ENCODE data around the gene SEMA6C. TPM values are rescaled to one million over a fixed set of nuclear protein-coding genes. Genes with fewer than 3 reads are reported as not detected.
A peak's percentile ranks its signal among the peaks of the same experiment; 100 is the strongest.

SEMA6C gene
- total and polyA plus RNA-seq, 2 of the 13 experiments (the other 11 are each of a cell fraction or from before 2014, with no cell fraction given), result 1.4 to 2.9 TPM

DNA sequence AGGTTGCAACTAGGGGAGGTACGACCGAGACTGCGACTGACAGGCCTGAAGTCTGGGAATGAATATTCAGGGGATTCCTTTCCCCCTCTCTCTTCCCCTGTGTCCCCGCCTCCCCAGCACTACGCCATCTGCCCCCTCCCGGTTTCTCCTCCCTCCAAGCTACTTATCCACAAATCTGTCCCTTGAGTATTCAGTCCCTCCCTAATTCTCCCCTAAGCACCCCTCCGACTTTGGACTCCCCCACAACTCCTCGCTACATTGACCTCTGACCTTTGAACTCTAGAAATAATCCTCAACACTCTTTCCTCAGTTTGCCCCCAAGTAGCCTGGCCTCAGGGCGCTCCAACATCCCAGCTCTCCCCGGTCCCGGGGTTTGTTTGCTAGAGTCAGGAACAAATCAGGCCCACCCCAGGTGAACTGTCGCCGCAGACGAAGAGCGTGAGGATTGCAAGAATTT lies 18.9 kb upstream of the SEMA6C start (continued):
- TF ChIP-seq HNF4A (CRISPR knock-in tag; IDR thresholded peaks at IDR 0.05) (no peak), DNMT1 (CRISPR knock-in tag; IDR thresholded peaks at IDR 0.05) (no peak), ZFP36 (IDR thresholded peaks at IDR 0.05; ENCODE audit: borderline replicate concordance, low read depth, low read length, partially characterized antibody) (no peak), ZNF260 (CRISPR knock-in tag; IDR thresholded peaks at IDR 0.05; ENCODE audit: borderline replicate concordance, low read depth) (no peak), ZNF713 (CRISPR knock-in tag; IDR thresholded peaks at IDR 0.05) (no peak), SETDB1 (CRISPR knock-in tag; IDR thresholded peaks at IDR 0.05; ENCODE audit: borderline replicate concordance) (no peak), TCF7 (IDR thresholded peaks at IDR 0.05; ENCODE audit: low read depth) (no peak), TBX3 (IDR thresholded peaks at IDR 0.05; ENCODE audit: borderline replicate concordance) (no peak), YEATS4 (CRISPR knock-in tag; IDR thresholded peaks at IDR 0.05; ENCODE audit: borderline replicate concordance) (no peak), HNRNPK (IDR thresholded peaks at IDR 0.05; ENCODE audit: low read depth, low read length, poor library complexity, severe bottlenecking) (no peak), ZNF205 (CRISPR knock-in tag; IDR thresholded peaks at IDR 0.05) (no peak), NBN (conservative IDR thresholded peaks at IDR 0.05) (no peak), ZFP62 (CRISPR knock-in tag; IDR thresholded peaks at IDR 0.05) (no peak), HOXA5 (CRISPR knock-in tag; IDR thresholded peaks at IDR 0.05) (no peak), IRF2 (CRISPR knock-in tag; IDR thresholded peaks at IDR 0.05) (no peak), ZNF607 (CRISPR knock-in tag; IDR thresholded peaks at IDR 0.05; ENCODE audit: borderline replicate concordance) (no peak), NR2C2 (CRISPR knock-in tag; IDR thresholded peaks at IDR 0.05; ENCODE audit: borderline replicate concordance) (peak; percentile 97; the same call in 1 of the 2 replicates)
- TF ChIP-seq, protein P1, sequence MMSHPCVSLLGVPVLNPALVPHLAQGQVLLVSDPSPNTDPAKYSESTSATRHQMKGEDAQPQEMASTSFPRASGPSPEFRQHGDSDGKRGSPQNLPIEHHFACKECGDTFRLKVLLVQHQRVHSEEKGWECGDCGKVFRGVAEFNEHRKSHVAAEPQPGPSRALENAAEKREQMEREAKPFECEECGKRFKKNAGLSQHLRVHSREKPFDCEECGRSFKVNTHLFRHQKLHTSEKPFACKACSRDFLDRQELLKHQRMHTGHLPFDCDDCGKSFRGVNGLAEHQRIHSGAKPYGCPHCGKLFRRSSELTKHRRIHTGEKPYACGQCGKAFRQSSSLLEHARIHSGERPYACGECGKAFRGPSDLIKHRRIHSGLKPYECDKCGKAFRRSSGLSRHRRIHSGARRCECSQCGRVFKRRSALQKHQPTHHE (CRISPR knock-in tag; IDR thresholded peaks at IDR 0.05; ENCODE audit: borderline replicate concordance), result no peak
- TF ChIP-seq, protein P2, sequence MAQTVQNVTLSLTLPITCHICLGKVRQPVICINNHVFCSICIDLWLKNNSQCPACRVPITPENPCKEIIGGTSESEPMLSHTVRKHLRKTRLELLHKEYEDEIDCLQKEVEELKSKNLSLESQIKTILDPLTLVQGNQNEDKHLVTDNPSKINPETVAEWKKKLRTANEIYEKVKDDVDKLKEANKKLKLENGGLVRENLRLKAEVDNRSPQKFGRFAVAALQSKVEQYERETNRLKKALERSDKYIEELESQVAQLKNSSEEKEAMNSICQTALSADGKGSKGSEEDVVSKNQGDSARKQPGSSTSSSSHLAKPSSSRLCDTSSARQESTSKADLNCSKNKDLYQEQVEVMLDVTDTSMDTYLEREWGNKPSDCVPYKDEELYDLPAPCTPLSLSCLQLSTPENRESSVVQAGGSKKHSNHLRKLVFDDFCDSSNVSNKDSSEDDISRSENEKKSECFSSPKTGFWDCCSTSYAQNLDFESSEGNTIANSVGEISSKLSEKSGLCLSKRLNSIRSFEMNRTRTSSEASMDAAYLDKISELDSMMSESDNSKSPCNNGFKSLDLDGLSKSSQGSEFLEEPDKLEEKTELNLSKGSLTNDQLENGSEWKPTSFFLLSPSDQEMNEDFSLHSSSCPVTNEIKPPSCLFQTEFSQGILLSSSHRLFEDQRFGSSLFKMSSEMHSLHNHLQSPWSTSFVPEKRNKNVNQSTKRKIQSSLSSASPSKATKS (CRISPR knock-in tag; IDR thresholded peaks at IDR 0.05), result no peak
- TF ChIP-seq, protein P3, sequence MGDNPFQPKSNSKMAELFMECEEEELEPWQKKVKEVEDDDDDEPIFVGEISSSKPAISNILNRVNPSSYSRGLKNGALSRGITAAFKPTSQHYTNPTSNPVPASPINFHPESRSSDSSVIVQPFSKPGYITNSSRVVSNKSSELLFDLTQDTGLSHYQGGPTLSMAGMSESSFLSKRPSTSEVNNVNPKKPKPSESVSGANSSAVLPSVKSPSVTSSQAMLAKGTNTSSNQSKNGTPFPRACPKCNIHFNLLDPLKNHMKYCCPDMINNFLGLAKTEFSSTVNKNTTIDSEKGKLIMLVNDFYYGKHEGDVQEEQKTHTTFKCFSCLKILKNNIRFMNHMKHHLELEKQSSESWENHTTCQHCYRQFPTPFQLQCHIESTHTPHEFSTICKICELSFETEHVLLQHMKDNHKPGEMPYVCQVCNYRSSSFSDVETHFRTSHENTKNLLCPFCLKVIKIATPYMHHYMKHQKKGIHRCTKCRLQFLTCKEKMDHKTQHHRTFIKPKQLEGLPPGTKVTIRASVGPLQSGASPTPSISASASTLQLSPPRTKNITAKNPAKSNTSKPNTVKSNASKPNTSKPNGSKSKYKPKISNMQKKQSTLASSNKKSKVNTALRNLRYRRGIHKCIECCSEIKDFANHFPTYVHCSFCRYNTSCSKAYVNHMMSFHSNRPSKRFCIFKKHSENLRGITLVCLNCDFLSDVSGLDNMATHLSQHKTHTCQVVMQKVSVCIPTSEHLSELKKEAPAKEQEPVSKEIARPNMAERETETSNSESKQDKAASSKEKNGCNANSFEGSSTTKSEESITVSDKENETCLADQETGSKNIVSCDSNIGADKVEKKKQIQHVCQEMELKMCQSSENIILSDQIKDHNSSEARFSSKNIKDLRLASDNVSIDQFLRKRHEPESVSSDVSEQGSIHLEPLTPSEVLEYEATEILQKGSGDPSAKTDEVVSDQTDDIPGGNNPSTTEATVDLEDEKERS (CRISPR knock-in tag; IDR thresholded peaks at IDR 0.05), result peak; percentile 45; the same call in 1 of the 2 replicates
- TF ChIP-seq, protein P4, sequence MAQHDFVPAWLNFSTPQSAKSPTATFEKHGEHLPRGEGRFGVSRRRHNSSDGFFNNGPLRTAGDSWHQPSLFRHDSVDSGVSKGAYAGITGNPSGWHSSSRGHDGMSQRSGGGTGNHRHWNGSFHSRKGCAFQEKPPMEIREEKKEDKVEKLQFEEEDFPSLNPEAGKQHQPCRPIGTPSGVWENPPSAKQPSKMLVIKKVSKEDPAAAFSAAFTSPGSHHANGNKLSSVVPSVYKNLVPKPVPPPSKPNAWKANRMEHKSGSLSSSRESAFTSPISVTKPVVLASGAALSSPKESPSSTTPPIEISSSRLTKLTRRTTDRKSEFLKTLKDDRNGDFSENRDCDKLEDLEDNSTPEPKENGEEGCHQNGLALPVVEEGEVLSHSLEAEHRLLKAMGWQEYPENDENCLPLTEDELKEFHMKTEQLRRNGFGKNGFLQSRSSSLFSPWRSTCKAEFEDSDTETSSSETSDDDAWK (CRISPR knock-in tag; IDR thresholded peaks at IDR 0.05), result no peak
- TF ChIP-seq, protein P5, sequence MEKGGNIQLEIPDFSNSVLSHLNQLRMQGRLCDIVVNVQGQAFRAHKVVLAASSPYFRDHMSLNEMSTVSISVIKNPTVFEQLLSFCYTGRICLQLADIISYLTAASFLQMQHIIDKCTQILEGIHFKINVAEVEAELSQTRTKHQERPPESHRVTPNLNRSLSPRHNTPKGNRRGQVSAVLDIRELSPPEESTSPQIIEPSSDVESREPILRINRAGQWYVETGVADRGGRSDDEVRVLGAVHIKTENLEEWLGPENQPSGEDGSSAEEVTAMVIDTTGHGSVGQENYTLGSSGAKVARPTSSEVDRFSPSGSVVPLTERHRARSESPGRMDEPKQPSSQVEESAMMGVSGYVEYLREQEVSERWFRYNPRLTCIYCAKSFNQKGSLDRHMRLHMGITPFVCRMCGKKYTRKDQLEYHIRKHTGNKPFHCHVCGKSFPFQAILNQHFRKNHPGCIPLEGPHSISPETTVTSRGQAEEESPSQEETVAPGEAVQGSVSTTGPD (CRISPR knock-in tag; IDR thresholded peaks at IDR 0.05), result no peak
